Osteoblast (primary cell): ENCODE measurements around the gene TC2N. TPM values are rescaled to one million over a fixed set of nuclear protein-coding genes. Genes with fewer than 3 reads are reported as not detected.

Experiments
- DNase-seq: peaks from one replicate; pipeline ENCODE4 v3.0.0; 2011; ENCODE audit warnings: low spot score, mixed read lengths; ENCODE audit not compliant: insufficient read length; ENCODE audit errors: missing footprints
- H2AFZ ChIP-seq: 2 replicates; pipeline ENCODE4 v1.6.0; 2011; ENCODE audit warnings: mild to moderate bottlenecking, low read length
- H3K27ac ChIP-seq: 2 replicates; pipeline ENCODE4 v1.5.1; 2011; ENCODE audit warnings: mild to moderate bottlenecking, low read depth, low read length, moderate library complexity
- H3K27me3 ChIP-seq: 2 replicates; pipeline ENCODE4 v1.6.0; 2012; ENCODE audit warnings: mild to moderate bottlenecking, control low read depth, inconsistent platforms, low read length, moderate library complexity; ENCODE audit not compliant: insufficient read depth
- H3K36me3 ChIP-seq: 2 replicates; pipeline ENCODE4 v1.5.1; 2011; ENCODE audit warnings: mild to moderate bottlenecking, low read length, control low read depth, moderate library complexity; ENCODE audit not compliant: insufficient read depth
- H3K4me1 ChIP-seq: 2 replicates; pipeline ENCODE4 v1.5.1; 2011; ENCODE audit warnings: mild to moderate bottlenecking, low read length, control low read depth, moderate library complexity; ENCODE audit not compliant: insufficient read depth
- H3K4me2 ChIP-seq: 2 replicates; pipeline ENCODE4 v1.6.0; 2011; ENCODE audit warnings: mild to moderate bottlenecking, low read length; ENCODE audit not compliant: insufficient read depth
- H3K4me3 ChIP-seq: fragments of 200-600 bp; sonication (generic); 3 replicates; pipeline ENCODE4 v1.5.1; 2012; ENCODE audit warnings: mild to moderate bottlenecking, low read length, inconsistent platforms; ENCODE audit not compliant: insufficient read depth
- H3K79me2 ChIP-seq: 2 replicates; pipeline ENCODE4 v1.6.0; 2012; ENCODE audit warnings: mild to moderate bottlenecking, low read length, control low read depth, inconsistent platforms; ENCODE audit not compliant: insufficient read depth
- H3K9me3 ChIP-seq: 2 replicates; pipeline ENCODE4 v1.5.1; 2011; ENCODE audit warnings: low read depth, low read length, control low read depth
- H4K20me1 ChIP-seq: 2 replicates; pipeline ENCODE4 v1.6.0; 2012; ENCODE audit warnings: mild to moderate bottlenecking, low read length, control low read depth; ENCODE audit not compliant: insufficient read depth
- CTCF ChIP-seq: IDR thresholded peaks from 2 replicates; pipeline ENCODE4 v1.5.1; 2011; ENCODE audit warnings: mild to moderate bottlenecking, low read depth, low read length, moderate library complexity; ENCODE audit errors: extremely low read depth
- total RNA-seq: library from RNA; depleted of rRNA; stranded (reverse); fragments of >200 nt; gene quantifications from 2 replicates; pipeline ENCODE4 v1.2.3, GENCODE V29; 2012

TC2N gene
- total RNA-seq, 1 donor: under 0.01 TPM

DNA sequence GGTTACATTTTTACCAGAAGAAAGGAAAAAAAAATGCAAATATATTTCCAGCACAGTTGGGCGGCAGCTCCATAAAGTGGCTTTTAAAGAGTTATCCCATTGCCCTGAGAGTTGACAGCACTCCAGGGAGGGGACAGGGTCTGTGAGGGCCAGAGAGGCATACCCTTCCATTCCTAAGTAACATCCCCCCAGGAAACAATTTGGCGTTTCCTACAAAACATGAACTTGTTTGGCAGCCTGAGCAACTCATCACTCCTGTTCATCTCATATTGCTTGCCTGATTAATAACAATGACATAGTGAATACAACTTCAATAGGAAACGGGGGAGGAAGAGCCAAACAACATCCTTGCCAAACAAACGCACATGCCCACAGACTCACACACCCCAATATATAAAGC, 23.3 kb downstream of the TC2N start:
- Histone ChIP-seq H3K27me3 (no peaks in the 10 kb centered on the region), H3K9me3 (no peaks in the 10 kb centered on the region), H2AFZ (no peak overlapping the region), H3K4me3 (no peak overlapping the region), H3K4me1 (no peaks in the 10 kb centered on the region), H3K4me2 (no peak overlapping the region), H3K27ac (no peak overlapping the region), H3K36me3 (no peaks in the 10 kb centered on the region), H3K79me2 (no peaks in the 10 kb centered on the region), H4K20me1 (no peaks in the 10 kb centered on the region)
- TF ChIP-seq CTCF: no peak
- DNase-seq: no peak

- H3K27me3 ChIP-seq: no peaks in the 10 kb centered on the region
- no peak overlapping the region for H3K27ac ChIP-seq
- no peak overlapping the region for H2AFZ ChIP-seq
- no peak overlapping the region for H3K4me3 ChIP-seq
- no peaks in the 10 kb centered on the region for H3K4me1 ChIP-seq
- DNase-seq: no peak
- no peaks in the 10 kb centered on the region for H3K36me3 ChIP-seq
- no peak overlapping the region for H3K4me2 ChIP-seq
- no peaks in the 10 kb centered on the region for H3K9me3 ChIP-seq
- no peak for TF ChIP-seq CTCF
- no peaks in the 10 kb centered on the region for H4K20me1 ChIP-seq
- H3K79me2 ChIP-seq: no peaks in the 10 kb centered on the region
Measured at GRCh38 chr14:91843437-91843836, 23.9 kb downstream of the TC2N start.

- Histone ChIP-seq H3K27me3 (peaks cover 17% of the 10 kb centered on the region), H3K4me2 (no peak overlapping the region), H2AFZ (no peak overlapping the region), H3K4me3 (no peak overlapping the region), H3K27ac (no peak overlapping the region), H4K20me1 (no peaks in the 10 kb centered on the region), H3K36me3 (no peaks in the 10 kb centered on the region), H3K9me3 (no peaks in the 10 kb centered on the region), H3K79me2 (no peaks in the 10 kb centered on the region), H3K4me1 (no peaks in the 10 kb centered on the region)
- TF ChIP-seq CTCF: no peak
- no peak for DNase-seq
Measured at GRCh38 chr14:91841065-91841464, 26.3 kb downstream of the TC2N start.

DNA sequence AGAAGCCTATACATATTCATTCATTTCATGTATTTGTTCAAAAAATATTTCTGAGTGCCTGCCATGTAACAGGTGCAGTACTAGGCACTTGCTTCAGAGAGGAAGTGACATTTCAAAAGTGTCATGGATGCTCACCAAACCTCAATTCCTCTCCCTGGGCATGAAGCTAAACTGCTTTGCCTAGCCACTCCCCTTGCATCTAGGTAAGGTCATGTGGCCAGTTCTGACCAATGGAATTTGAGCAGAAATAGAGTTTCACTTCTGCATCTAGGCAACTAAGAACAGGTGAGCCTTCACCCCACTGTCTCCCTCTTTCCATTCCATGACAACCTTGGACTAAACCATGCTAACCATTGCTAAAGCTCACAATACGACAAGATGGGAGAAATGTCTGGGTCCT, 27.6 kb downstream of the TC2N start:
- Histone ChIP-seq H3K4me2 (no peak overlapping the region), H4K20me1 (no peaks in the 10 kb centered on the region), H2AFZ (no peak overlapping the region), H3K36me3 (no peaks in the 10 kb centered on the region), H3K4me1 (no peaks in the 10 kb centered on the region), H3K79me2 (no peaks in the 10 kb centered on the region), H3K4me3 (no peak overlapping the region), H3K27me3 (peaks cover 30% of the 10 kb centered on the region), H3K9me3 (no peaks in the 10 kb centered on the region), H3K27ac (no peak overlapping the region)
- TF ChIP-seq CTCF: no peak
- DNase-seq: no peak
